ENCODE measurements around the gene RAB33A.

The RAB33A gene

GRCh38 chrX:130155564-130155963, 16.2 kb upstream of the RAB33A start:
- TF ChIP-seq PRDM6 (tag by site-specific recombination; IDR thresholded peaks at IDR 0.05), result no peak
- no peak for TF ChIP-seq OSR2 (tag by site-specific recombination; IDR thresholded peaks at IDR 0.05)
- no peak for TF ChIP-seq ZBTB21 (tag by site-specific recombination; IDR thresholded peaks at IDR 0.05)
- no peak for TF ChIP-seq ZNF560 (tag by site-specific recombination; IDR thresholded peaks at IDR 0.05; ENCODE audit: borderline replicate concordance)
- Histone ChIP-seq H3K27ac (ENCODE audit: extremely low read depth, low read depth, low read length) (no peak overlapping the region), H3K9me3 (ENCODE audit: control insufficient read depth, insufficient read depth, low read depth, low read length) (no peaks in the 10 kb centered on the region), H3K4me3 (ENCODE audit: low read depth, low read length) (no peak overlapping the region), H3K4me1 (ENCODE audit: control insufficient read depth, insufficient read depth, low read length) (no peaks in the 10 kb centered on the region), H3K36me3 (ENCODE audit: control insufficient read depth in 2 of 2, insufficient read depth in 1 of 2, low read length in 2 of 2) (peaks cover 0 to 16% of the 10 kb centered on the region in 2 experiments; a peak in 2 of 3 replicates)
- CTCF ChIA-PET, result interaction anchor here (0.5 to 1.4 kb wide), 3 partner anchors 38 to 1521 kb away, joined by 3 to 5 read pairs (median 3); no protein-coding TSS in a partner anchor
- POLR2A ChIA-PET, result no interaction called here

- CTCF ChIA-PET, result interaction anchor here (0.7 kb wide), 1 partner anchor 50 kb away, joined by 3 read pairs; no protein-coding TSS in a partner anchor
- no peak for TF ChIP-seq ZSCAN30 (tag by site-specific recombination; IDR thresholded peaks at IDR 0.05)
- no peak for TF ChIP-seq ZNF639 (tag by site-specific recombination; IDR thresholded peaks at IDR 0.05)
- no peak for TF ChIP-seq HOXD13 (CRISPR knock-in tag; IDR thresholded peaks at IDR 0.05; ENCODE audit: borderline replicate concordance)
- no peak for TF ChIP-seq ZNF510 (tag by site-specific recombination; IDR thresholded peaks at IDR 0.05; ENCODE audit: insufficient replicate concordance)
- TF ChIP-seq ZNF362 (tag by site-specific recombination; IDR thresholded peaks at IDR 0.05), result no peak
- no peak for TF ChIP-seq ZNF530 (tag by site-specific recombination; IDR thresholded peaks at IDR 0.05; ENCODE audit: low read depth)
- no peak for TF ChIP-seq ZNF214 (tag by site-specific recombination; IDR thresholded peaks at IDR 0.05; ENCODE audit: borderline replicate concordance)
- no peak for TF ChIP-seq ZNF768 (tag by site-specific recombination; IDR thresholded peaks at IDR 0.05)
- TF ChIP-seq ZNF23 (tag by site-specific recombination; IDR thresholded peaks at IDR 0.05; ENCODE audit: borderline replicate concordance), result no peak
- no peak for TF ChIP-seq ZNF692 (tag by site-specific recombination; IDR thresholded peaks at IDR 0.05)
- no peak for TF ChIP-seq WT1 (tag by site-specific recombination; IDR thresholded peaks at IDR 0.05)
- TF ChIP-seq OSR2 (tag by site-specific recombination; IDR thresholded peaks at IDR 0.05), result no peak
- no peak for TF ChIP-seq BCL6B (tag by site-specific recombination; IDR thresholded peaks at IDR 0.05)
- Histone ChIP-seq H3K36me3 (ENCODE audit: control insufficient read depth in 2 of 2, insufficient read depth in 1 of 2, low read length in 2 of 2) (peaks cover 0 to 16% of the 10 kb centered on the region in 2 experiments; a peak in 1 of 3 replicates), H3K9me3 (ENCODE audit: control insufficient read depth, insufficient read depth, low read depth, low read length) (no peaks in the 10 kb centered on the region), H3K4me1 (ENCODE audit: control insufficient read depth, insufficient read depth, low read length) (no peaks in the 10 kb centered on the region), H3K27ac (ENCODE audit: extremely low read depth, low read depth, low read length) (no peak overlapping the region), H3K4me3 (ENCODE audit: low read depth, low read length) (no peak overlapping the region)
- POLR2A ChIA-PET, result interaction anchor here (0.7 kb wide), 1 partner anchor 541 kb away, joined by 4 read pairs; no protein-coding TSS in a partner anchor
Observed at GRCh38 chrX:130158311-130158710, 13.5 kb upstream of the RAB33A start.
